GM18858 (cell line): Measurements from ENCODE around the gene CAMKK1.
"Not testable (repeated sequence)": the region's sequence is repeated elsewhere in the genome, so short reads cannot be mapped to it uniquely, and the experiment has no call there.

ENCODE experiments used
- ATAC-seq: cut with Tn5 transposase; IDR thresholded peaks from one replicate; pipeline ENCODE4 v1.9.1; 2021; ENCODE audit not compliant: unreplicated experiment

CAMKK1 gene

GRCh38 chr17:3880983-3881382 is 11.9 kb downstream of the CAMKK1 start:
- ATAC-seq: no peak

DNA sequence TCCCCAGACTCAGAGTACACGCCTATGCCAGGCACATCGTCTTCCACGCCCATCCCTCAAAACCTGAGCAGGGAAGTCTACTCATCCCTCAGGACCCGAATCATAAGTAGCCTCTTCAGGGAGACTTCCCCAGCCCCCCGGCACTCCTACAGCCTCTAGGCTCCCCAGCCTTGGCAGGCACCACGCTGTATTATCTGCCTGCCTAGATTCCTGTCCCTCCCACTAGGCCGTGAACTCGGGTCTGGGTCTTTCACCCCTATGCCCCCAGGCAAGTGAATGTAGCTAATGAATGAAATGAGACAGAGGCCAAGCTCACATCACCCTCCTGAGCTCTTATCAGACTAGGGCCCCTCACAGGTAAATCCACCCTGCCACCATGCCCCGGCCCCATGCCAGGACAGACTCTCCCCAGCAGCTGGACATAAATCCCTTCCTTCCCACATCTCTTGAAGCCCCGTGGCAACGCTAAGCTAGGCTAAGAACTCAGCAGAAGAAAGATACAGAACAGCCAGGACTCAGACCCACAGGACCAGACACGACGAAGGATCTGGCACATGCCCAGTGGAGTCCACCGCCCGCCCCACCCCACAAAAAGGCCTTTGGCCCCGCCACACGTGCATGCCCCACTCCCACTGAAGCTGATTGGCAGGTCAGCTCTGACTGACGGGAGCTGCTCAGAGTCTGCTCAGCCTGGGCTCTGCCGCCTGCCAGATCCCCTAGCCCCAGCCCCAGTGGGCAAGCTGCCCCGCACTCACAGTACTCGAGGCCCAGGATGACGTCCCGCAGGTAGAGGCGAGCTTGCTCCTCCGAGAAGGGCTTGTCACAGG is 13.0 kb downstream of the CAMKK1 start:
- no peak for ATAC-seq

DNA sequence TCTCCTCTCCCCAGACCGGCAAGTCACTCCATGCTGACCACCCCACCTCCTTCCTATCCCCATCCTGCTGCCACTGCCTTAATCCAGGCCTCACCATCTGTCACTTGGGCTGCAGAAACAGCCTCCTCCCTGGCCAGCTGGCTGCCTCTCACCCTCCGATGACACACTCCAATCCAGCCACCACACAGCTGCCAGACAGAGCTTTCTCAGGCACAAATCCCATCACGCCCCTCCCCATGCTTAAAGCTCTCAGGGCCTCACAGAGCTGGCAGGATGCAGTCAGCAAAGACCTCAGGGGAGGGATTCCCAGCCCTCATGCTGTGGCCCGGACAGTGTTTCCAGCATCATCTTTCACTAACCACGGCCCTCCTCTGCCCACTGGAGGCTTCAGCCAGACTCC is 13.7 kb downstream of the CAMKK1 start:
- ATAC-seq: no peak

DNA sequence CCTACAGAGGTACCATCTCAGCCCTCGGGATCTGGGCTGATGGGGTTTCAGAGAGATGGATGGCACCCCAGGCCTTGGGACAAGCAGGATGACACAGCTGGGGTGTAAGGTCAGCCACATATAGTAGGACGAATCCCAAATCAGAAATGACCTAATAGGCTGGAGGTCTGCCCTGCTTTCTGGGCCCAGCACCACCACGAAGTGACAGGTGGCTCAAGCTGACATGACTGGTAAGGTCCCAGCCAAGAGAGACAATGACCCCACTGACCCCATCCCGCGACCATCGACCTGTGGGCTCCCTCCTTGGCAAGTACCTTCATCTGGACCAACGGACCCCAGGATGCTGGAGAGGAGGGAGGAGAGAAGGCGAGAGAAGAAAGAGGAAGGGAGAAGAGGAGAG is 15.6 kb downstream of the CAMKK1 start:
- no peak for ATAC-seq

- no peak for ATAC-seq
These were observed 17.5 kb downstream of the CAMKK1 start for GRCh38 chr17:3875317-3875716.

DNA sequence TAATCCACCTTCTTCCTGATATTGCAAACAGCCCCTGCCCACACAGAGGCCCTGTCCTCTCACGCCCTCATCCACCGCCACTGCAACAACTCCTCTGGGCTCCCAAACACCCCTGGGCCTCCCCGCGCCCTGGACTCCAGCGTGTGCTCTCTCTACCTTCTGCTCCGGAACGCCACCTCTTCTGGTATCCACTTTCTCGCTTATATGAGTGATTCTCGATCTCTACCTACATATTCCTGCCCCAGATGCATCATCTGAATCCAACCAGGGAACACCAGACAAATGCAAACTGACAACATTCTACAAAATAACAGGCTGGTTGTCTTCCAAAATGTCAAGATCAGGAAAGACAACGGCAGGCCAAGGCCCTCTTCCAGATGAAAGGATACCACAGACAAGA is 19.0 kb downstream of the CAMKK1 start:
- no peak for ATAC-seq

GRCh38 chr17:3870871-3871306 is 22.0 kb downstream of the CAMKK1 start:
- ATAC-seq: no peak

DNA sequence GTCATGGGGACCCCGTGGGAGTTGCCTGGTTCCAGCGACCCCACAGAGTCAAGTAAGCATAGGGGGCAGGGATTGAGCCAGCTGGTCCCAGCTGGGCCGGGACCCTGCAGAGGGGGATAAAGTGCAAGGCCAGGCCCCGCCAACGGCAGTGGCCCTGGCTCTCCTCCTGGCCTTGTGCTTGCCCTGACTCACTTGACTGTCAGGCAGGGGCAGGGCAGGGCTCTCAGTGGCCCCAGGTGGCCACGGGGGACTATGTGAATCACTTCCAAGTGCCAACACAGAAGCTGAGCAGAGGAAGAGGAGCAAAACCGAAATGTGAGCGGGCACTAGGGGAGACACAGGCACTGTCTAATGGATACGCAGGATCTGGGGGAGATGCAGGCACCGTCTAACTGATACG is 25.2 kb downstream of the CAMKK1 start:
- no peak for ATAC-seq

DNA sequence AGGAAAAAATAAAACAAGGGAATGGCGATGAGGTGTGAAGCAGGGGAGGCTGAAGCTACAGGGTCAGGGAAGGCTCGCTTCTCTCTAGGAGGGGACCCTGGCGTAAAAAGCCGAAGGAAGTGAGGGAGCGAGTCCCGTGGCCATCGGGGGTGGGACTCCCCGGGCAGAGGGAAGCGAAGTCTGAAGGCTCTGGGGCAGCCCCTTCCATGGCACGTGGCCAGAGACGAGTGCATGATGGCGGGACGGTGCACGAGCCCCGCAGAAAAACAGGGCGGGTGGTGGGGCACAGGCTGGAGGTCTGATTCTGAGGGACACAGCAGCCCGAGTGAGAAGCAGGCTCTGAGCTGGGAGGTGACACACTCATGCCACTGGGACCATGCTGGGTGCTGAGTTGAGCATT is 25.7 kb downstream of the CAMKK1 start:
- ATAC-seq: no peak

GRCh38 chr17:3866276-3866675 is 26.6 kb downstream of the CAMKK1 start:
- no peak for ATAC-seq

GRCh38 chr17:3865176-3865575 is 27.7 kb downstream of the CAMKK1 start:
- ATAC-seq: no peak

GRCh38 chr17:3864534-3864933 is 28.3 kb downstream of the CAMKK1 start:
- no peak for ATAC-seq

DNA sequence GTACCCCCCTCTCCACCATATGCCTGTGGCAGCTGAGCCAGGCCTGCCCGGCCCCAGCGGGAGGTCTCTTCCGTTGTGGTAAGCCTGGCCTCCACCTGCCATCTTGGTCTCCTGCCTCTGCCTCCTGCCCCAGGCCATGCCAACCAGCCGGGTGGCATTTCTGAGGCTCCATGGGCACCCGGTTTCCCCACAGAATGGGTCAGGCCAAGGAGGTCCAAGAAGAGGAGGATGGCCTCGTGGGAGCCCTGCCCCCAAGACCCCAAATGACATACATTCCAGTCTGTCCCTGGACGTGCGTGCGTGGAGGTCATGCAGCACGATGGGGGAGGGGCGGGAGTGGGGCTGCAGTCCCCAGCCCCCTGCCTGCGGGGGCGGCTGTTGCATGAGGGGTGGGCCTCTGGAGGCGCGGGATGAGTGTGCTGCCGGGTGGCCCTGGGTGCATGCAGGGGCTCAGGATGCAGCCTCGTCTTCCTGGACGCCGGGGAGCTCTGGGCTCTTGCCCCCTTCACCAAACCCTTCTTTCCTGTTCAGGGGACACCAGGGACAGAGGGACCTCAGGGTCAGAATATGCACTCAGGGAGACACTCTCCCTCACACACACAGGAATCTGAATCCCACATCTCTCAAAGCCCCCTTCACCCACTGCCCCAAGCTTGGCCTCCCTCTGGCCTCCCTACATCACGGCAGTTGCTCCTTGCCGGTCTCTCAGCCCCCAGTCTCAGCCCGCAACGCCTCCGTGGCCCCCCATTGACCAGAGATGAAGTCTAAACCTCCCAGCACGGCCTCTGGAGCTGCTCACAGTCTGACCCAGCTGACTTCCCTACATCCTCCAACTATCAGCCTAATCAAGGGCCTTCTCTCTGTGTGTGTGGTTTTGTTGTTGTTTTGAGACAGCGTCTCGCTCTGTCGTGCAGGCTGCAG is 30.8 kb downstream of the CAMKK1 start:
- no peak for ATAC-seq

DNA sequence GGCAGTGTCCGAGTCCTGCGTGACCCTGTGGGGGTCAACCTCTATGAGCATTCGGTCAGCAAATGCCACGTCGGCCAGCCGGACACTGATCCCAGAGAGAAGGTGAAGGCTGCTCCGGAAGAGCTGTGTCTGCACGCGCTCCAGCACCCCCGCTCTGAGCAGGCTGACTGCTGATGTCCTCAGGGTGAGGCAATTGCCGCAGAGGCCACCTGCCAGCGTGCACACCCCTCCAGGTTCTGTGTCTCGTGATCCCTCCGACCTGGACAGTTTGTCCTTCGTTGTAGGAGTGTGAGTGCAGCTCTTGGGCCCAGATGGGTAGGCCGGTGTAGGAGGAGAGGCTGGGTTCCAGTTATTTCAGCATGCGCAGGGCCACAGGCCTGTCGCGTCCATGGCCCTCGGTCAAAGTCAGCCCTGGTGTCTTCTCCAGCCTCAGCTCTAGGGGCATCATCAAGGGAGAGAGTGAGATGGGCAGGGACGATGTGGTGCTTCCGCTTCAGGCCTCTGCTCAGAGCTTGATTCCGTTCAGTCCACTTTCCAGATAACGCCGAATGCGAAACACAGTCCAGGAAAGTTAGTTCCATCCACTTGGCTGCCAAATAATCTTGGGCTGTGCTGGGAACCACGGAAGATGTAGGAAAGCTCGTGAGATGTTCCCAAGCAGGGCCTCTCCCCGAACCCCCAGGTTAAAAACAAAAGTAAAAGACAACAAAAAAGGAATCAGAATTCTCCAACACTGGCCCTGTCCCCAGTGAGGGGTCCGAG is 31.7 kb downstream of the CAMKK1 start:
- no peak for ATAC-seq

DNA sequence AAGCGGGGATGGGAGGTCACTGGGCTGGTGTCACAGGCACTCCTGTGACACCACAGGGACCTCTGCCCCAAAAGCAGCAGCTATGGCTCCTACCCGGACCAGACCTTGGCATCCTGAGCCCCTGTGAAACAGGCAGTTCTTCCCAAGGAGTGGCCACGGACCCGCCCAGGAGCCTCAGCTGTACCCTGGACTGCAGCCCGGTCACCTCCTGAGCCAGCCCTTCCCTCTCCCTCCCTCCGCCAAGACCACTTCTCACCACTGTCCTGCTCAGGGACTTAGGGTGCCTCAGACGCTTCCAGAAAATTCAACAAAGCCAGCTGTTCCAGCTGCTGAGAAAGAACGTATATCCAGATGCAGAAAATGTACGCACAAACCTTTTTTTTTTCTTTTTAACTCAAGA is 32.9 kb downstream of the CAMKK1 start:
- no peak for ATAC-seq

DNA sequence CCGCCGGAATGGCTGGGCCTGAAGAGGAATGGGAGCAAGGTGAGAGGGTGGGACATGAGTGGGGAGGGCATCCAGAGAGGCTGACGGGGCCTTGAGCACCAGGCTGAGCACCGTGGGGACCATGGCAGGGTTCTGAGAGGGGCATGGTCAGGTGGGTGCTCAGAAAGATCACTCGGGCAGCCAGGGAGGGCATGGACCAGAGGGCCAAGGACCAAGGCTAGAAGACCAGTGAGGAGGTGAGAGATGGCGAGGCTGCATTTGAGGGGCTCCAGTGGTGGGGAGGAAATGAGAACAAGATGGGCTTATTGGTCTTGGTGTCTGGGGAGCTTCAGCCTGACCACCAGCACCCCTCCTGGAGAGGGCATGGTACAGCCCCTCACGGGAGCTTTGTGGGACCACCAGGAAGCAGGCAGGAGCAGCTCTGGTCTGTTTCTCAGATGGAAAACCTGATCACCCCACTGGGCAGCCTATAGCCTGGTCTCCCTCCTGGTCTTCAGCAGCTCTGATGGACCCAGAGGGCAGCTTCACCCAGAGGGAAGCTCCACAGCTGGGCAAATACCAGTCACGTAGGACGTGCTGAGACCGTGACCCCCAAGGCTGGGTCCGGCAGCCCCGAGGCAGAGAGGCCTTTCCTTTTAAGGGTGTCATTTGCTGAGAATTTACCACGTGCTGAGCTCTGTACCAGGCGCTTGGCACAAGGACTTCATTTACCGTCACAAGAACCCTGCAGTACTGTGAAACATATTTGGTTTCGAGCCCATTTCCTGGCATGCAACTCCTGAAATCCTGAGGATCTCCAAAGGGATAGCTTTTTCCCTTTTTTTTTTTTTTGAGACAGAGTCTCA is 35.4 kb downstream of the CAMKK1 start:
- no peak for ATAC-seq

GRCh38 chr17:3854204-3854603 is 38.6 kb downstream of the CAMKK1 start:
- not testable (repeated sequence) for ATAC-seq

DNA sequence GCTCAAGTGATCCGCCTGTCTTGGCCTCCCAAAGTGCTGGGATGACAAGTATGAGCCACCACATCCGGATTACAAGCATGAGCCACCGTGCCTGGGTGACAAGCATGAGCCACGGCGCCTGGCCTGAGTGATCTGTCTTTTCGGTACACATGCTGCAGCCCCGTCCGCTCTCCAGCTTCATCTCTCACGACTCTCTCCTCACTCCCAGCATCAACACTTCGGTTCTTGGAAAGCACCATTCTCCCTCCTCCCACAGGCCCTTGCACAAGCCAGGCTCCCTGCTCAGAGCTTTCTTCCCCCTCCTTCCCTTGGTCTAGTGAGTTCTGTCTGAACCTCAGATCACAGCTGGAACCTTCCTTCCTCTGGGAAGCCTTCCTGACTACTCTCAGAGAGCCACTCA is 40.3 kb downstream of the CAMKK1 start:
- ATAC-seq: no peak

GRCh38 chr17:3851461-3852100 is 41.3 kb downstream of the CAMKK1 start:
- ATAC-seq: no peak
